NCI-H526 treated with DMSO at 0.1 percent for 48 hours (cell line): ENCODE results near the gene RGL1.

Source experiments
- DNase-seq: peaks from one replicate; lab custom pipeline; 2025; lab: John Stamatoyannopoulos, UW

The RGL1 gene

DNA sequence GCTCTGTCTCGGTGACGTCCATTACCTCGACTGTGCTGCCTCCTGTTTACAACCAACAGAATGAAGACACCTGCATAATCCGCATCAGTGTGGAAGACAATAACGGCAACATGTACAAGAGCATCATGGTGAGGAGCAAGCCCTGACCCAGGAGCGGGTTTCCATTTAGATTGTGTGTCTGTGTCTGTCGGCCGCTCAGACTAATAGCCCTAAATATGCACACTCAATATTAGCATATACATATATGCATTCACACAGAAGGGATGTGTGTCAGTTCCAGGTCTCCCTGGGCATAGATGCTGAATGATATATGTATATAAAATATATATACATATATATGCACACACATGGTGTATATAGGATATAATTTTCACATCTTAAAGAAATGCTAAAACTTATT lies 111.7 kb downstream of the RGL1 start:
- no peak for DNase-seq

DNA sequence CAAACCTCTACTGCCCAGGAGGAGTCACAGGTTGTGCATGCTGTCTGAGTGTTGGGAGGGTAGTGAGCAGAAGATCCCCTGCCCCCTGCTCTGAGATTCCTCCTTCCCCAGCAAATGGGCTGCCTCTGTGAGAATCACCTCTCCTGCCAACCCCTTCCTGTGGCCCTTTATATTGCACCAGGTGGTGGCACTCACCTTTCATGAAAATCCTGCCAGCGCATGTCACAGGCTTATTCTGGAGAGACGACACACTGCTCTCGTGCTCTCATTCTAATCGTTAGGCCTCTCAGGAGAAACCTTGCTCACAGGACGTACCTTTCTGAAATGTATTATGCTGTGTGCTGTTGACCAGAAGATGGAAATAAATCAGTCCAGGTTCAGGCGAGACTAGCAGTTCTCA lies 113.7 kb downstream of the RGL1 start:
- DNase-seq = no peak

DNA sequence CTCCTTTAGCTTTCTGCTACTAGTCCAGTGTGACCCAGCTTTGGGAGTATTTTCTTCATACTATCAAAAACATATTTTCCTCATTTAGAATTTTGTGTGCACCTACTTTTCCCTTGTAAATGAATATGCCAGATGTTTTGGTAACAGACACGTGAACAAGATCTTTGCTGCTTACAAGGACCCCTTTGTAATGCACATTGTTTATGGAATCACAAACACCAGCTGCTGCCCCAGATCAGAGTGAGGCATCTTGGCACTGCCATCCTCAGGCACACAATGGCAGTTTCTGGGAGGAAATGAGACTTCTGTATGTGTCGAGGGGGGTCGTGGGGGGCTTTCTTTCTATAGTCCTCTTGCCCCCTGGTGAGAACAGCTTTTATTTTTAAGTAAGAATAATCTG lies 115.7 kb downstream of the RGL1 start:
- DNase-seq = no peak

DNA sequence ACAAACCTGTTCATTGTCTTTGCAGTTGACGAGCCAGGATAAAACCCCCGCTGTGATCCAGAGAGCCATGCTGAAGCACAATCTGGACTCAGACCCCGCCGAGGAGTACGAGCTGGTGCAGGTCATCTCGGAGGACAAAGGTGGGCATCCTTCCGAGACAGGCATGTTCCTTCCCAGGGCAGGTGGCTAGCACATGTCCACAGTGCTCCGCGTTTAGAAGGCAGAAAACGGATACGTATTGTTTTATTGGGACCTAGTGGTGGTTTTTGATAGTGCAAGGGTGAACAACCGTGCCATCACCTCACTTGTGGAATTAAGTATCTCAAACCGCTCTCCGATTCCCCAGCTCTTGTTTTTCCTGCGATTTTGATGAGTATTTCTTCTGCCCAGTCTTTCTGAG lies 117.3 kb downstream of the RGL1 start:
- DNase-seq = no peak

DNA sequence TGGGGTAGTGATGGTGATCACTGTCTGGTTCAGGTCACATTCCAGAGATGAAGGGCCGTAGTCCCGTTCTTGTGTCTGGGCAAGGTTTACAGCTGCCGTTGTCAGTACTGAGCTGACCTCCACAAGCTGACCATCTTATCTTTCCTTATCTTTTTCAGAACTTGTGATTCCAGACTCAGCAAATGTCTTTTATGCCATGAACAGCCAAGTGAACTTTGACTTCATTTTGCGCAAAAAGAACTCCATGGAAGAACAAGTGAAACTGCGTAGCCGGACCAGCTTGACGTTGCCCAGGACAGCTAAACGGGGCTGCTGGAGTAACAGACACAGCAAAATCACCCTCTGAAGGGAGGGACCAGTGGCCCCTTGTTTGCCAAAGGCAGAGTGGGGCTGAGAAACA lies 121.0 kb downstream of the RGL1 start:
- no peak for DNase-seq

DNA sequence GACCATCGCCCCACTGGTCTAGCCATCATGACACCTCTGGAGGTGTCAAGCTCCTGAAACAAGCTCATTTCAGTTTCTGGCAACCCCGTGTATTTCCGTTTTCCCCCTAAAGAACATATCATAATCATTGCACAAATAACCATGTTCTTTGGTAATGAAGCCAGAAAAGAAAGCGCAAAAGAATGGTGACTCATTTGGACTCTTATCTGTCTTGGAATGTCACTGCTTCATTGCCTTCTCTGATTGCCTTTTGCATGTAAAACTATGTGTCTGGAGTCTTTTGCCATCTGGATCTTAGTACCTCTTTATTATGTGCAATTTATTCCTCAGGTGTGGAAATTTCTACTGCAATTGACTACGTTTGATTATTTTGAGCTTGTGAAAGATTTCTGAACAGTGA lies 122.1 kb downstream of the RGL1 start:
- DNase-seq = no peak

DNA sequence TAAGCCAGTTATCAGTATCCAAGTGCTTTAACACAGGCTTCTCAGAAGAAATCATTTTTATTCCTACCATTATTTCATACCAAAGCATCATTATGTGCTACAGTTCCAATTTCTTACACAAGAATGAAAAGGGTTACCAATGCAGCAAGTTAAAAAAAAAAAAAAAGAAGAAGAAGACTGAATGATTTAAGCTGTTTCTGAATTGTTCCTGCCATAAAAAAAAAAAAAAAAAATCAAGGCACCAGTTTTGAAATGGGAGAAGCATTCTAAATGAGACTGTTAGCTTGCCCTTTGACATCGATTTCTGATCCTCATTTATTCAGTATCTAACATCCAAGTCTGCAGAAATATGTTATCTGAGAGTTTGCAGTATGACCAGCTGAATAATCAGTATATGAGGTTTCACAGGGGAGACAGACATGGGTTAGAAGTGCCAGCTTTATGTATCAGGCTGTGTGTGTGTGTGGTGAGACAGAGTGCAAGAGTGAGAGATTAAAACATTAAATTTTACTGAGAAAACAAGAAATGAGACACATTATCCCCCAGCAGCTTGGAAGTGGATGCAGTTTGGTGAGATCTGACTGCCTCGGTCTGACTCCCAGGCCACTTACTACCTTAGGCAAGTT lies 126.8 kb downstream of the RGL1 start:
- no peak for DNase-seq

DNA sequence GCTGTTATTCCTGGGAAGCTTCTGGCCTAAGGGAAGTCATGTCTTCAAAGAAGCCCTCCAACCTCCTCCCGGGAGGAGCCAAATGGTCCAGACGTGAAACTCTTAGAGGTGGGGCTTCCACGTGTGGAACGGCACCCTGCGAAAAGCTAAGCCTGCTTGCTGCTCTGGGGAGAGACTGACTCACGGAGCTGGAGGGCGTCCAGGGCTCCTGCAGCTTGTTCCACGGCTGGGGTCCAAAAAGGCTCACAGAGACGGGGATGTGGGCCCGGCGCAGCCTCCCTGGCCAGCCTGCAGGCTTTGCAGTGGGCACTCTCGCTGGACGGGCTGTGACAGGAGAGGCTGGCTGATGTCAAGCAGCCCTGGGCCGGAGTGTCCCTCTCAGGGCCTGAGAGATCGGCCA lies 127.5 kb downstream of the RGL1 start:
- no peak for DNase-seq

DNA sequence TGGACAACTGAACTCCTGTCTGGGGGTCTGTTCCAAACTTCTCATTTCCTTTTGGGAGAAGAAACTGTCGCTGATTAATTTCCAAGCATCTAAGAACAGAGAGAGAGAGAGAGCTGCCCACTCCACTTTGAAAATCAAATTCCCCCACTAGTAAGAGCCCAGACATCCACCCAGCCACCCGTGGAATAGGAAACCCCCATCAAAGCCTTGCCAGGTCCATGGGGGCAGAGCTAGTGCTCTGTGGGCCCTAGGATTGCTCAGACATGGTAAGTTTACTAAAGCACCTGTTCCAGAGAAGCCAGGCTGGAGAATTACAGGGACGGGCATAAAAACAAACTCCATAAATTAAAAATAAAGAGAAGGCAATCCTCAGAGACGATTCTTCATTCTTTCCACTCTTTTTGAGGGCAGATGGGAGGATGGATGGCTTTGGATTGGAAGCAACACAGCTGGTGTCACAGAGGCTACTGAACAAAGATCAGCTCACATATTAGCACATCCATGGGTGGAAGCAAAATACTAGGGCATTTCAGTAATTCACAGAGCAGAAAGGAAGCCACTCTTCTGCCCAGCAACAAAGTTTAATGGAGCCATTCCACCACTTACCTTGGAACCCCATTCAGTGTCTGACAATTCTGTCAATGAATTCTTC lies 128.7 kb downstream of the RGL1 start:
- no peak for DNase-seq

DNA sequence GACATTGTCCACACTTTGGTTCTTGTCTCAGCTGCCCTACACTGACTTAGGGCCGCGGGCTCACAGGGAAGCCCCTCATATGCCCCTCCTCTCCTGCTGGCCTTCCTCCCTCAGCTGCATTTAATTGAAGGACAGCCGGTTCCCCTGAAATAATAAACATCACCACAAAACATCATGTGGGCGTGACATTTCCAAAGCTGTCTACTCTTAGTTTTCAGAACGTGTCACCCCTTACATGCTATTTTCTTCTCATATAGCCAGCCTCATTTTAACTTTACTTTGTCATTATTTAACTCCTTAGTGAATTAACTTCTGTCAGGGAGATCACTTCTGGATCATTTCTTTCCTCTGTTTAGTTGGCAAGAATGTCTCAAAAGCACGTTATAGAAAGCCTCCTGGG lies 129.4 kb downstream of the RGL1 start:
- no peak for DNase-seq

DNA sequence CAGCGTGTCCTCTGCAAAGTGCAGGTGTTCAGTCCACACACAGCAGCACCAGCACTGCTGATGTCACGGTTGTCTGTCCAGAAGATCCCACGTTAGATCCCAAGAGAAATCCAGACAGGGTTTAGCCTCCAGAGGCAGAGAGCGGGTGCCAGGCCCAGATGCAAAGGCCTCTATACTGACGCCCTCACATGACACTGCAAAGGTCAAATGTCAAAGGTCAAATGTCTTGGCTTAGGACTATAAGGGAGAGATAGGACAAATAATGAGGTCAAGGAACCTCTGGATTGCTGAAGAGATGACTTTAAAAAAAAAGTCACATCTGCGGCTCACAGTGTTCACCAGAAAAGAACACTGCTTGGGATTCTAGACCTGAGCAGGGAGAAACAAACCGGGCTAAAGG lies 131.1 kb downstream of the RGL1 start:
- no peak for DNase-seq

DNA sequence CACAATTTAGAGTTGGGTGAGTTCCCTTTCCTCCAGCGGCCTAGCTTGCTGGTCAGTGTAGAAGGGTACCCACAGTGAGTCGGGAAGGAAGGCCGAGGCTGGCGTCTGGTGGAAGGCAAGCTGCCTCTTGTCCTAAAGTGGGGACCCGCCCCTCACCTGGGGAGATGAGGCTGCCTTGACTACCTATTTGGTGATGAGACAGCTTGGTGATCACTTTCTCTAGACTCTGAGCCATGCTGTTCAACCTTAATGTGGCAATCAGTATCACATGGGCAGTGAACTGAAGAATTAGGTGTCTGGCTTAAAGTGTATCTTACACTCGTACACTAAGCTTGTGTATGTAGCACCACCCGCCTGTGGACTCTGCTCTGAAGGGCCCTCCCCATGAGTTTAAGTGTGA lies 131.9 kb downstream of the RGL1 start:
- no peak for DNase-seq

DNA sequence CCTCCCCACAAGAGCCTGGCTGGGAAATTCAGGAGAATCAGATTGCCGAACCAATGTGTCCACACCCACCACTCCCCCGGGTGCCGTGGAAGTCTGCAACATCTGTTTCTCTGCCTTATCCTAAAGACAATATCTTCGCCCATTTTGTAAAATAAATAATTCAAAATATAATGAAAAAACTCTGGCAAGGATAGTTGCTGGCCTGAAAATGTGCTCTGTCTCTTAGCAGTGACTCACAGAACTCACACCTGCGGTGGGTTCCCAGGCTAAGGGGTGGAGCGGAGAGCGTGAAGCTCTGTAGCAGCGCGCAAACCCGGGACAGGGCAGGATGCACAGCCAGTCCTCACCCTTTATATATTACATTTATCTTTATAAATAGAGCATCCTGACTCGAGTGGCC lies 132.7 kb downstream of the RGL1 start:
- DNase-seq = no peak

DNA sequence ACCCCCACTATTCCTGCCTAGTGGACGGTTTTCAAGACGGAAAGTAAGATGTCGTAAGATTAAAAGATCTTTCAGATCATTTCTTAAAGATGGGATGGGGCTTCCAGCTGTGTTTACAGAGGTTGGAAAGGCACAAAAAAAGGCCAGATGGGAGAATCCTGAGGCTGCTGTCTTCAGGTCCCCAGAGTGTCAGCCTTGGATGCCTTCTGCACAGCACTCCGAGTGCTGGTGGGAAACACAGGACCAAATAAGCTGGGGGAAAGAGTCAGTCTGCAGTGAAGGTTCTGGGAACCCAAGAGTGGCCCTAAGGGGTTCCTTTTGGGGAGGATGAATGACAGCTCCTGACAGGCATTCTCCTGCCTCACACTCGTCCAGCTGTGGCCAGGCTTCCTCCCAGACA lies 136.1 kb downstream of the RGL1 start:
- DNase-seq = no peak

DNA sequence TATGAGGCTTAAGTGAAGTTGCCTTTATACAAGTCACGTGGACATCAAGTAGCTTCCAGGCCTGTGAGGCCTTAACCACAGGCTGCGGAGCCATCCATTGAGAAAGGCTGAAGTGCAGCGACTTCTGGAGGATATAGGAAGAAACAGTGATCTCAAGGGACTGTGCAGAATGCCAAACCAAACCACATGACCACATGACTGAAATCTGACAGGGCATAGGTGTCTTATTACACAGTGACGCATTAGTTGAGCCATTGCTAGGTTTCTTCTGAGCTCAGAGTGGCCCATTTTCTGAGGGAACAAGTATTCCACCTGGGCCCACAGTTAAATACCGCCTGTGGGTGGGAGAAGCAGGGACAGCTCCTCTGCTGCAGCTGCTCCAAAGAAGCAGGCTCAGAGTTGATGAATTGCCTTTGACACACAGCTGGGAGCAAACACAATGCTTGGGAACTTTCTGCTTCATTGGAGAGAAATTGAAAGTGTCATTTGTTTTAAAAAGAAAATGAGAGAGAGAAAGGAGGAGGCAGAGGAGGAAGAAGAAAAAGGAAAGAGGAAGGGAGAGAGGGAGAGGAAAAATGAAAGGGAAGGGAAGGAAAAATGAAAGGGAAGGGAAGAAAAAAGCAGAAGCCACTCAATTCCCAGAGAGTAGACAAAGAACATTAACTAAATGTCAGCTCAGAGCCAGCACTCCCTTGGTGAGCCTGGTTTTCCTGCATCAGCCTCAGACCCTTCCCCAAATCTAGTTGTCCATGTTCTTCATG lies 138.2 kb downstream of the RGL1 start:
- no peak for DNase-seq

DNA sequence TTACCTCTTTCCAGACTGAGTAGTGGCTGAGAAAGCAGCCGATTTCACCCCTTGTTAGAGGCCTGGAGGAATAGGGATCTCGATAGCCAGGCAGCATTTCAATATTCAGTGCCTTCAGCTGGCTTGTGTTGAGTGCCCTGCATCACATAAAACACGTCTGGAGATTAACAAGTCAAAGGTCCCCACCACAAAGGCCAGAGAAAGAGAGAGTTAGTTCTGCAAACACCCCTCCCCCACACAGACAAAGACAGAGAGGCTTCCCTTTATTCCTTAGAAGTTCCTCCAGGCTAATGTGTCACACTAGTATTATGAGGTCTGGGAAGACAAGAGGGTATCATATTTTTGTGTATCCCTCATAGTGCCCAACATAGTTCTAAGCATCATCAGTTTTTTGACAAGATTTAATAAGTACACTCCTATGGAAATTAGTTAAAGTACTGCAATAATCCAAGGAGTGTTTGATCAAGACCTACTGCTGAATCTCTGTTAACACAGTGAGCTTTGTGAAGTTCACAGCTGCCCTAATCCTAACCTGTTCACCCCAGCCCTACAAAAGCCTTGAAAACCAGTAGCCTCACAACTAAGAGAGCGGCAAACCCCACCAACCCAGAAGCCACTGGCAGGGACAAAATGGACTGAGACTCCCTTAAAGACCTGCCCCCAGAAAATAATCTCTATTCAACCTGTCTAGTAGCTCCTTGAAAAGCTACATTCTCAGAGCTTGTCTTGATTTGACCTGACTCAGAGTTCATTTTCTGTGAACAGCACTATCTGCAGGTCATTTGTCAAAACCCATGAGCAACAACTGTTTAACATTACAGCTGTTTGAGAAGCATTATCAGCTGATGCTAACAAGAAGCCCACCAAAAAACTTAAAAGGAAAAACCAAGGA lies 140.8 kb downstream of the RGL1 start:
- DNase-seq = no peak

DNA sequence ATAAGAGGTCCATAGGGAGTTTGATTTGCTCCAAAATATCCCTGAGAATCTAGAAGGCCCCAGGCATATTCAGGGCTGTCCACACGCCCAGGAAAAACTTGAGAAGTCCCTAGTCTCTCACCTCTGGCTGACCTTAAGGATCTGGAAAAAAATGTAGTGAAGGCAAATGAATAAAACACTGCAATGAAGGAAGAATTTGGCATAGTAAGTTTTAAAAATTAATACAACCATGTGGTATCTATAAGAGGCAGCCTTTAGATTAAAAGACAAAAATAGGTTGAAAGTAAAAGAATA lies 141.3 kb downstream of the RGL1 start:
- no peak for DNase-seq

DNA sequence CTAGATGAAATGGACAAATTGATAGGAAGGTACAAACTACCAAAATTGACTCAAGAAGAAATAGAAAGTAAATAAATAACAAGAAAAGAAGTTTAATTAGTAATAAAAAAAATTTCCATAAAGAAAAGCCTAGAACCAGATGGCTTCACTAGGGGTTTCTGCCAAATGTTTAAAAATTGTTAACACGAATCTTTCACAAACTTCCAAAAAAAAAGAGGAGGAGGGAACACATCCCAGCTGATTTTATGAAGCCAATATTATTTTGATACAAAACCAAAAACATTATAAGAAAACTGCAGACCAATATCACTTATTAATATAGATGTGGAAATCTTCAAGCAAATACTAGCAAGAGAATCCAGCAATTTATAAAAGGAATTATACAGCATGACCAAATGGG lies 143.1 kb downstream of the RGL1 start:
- DNase-seq = no peak

DNA sequence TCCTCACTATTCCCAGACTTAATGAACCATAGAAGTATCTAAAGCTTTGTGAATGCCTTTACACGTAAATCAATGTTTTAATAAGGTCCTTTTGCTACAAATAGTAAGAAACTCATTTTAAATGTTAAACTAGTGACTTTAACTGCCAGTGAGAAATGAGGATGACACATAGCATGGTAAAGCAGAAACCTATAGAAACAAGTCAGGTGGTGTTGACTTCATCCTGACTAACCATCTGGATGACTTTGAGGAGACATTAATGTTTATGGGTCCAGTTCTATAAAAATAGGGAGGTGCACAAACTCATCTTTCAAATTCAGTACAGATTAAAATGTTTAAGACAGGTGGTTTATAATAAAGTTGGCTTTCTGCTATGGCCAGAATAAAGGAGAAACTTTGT lies 147.2 kb downstream of the RGL1 start:
- no peak for DNase-seq

DNA sequence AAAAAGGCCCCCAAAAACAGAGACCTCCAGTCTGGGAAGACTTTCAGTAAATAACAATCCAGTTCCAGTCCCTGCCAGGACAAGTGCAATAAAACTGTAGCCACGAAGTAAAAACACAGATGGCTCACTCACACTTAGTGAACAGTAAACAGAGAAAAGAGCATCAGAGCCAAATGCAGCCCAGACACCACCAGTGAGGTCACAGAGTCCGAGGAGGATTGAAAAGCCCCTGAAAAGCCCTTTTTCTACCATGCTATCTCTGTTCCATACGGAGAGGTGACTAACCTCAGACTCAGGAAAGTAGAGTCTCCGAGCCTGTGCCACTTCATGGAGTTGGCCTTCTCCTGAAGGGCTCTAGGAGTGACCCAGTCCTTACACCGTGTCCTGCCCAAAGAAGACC lies 148.1 kb downstream of the RGL1 start:
- DNase-seq = no peak

DNA sequence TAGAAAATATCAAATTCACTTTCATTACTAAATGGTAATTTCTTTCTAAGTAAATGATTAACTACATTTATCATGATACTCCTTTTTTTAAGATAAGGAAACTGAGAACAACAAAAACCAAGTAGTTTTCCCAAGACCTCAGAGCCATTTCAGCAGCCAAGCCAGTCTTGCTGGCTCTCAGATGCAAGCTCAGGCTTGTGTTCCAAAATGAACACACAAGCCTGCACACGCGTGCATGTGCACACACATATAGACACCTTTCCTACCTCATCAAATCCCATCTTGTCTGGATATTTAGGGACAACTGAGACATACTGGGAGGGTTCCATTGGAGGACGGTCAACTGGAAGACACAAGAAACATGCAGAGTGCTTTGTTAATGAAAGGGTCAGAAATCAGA lies 149.6 kb downstream of the RGL1 start:
- DNase-seq = no peak

DNA sequence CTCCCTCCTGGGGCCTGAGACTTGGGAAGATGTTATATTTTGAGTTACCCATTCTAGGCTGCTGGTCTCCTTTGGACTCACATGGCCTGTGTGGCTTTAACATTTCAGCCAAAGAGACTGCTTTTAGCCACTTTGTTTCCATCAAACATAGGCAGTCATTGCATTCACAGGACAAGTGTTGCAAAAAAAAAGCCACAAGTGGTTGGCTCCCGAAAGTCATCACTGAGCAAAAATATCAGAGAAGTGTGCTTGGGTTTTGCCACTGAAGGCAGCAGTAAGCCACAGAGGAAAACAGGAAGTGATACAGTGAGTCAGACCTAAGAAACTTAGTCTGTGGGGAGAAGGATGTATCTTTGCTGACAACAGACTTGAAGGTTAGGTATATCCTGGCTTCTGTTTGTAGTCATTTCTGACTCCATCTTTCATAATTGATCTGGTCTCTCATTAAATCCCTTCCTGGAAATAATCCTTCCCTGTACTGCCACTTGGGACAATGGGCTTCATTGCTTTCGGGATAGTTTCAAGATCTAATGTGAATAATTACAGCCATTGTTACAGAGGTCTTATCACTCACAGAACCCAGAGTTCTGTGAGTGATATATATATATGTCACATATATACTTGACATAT lies 151.8 kb downstream of the RGL1 start:
- no peak for DNase-seq
